HG03060 (cell line): ENCODE measurements around the gene C9orf72.

ENCODE experiments used
- ATAC-seq: cut with Tn5 transposase; IDR thresholded peaks from one replicate; pipeline ENCODE4 v1.9.1; 2021; ENCODE audit warnings: low read depth, moderate number of reproducible peaks; ENCODE audit not compliant: unreplicated experiment

Gene C9orf72

GRCh38 chr9:27581826-27582225 lies 8.5 kb upstream of the C9orf72 start:
- ATAC-seq: no peak

- ATAC-seq: peak; percentile 86
Measured at GRCh38 chr9:27573634-27574590, 631 bp upstream of the C9orf72 start.

GRCh38 chr9:27572566-27572917 lies 739 bp downstream of the C9orf72 start:
- peak; percentile 29 for ATAC-seq

GRCh38 chr9:27572061-27572460 lies 1.2 kb downstream of the C9orf72 start:
- no peak for ATAC-seq

GRCh38 chr9:27571011-27571410 lies 2.3 kb downstream of the C9orf72 start:
- ATAC-seq: no peak

- ATAC-seq: no peak
Measured at GRCh38 chr9:27569406-27569805, 3.9 kb downstream of the C9orf72 start.

GRCh38 chr9:27566118-27566517 lies 7.2 kb downstream of the C9orf72 start:
- ATAC-seq: no peak

- no peak for ATAC-seq
Measured at GRCh38 chr9:27565696-27566095, 7.6 kb downstream of the C9orf72 start.

GRCh38 chr9:27564670-27565069 lies 8.6 kb downstream of the C9orf72 start:
- ATAC-seq: no peak

- ATAC-seq: no peak
Measured at GRCh38 chr9:27563738-27564430, 9.4 kb downstream of the C9orf72 start.

- ATAC-seq: peak; percentile 54
Measured at GRCh38 chr9:27561685-27562084, 11.6 kb downstream of the C9orf72 start.

GRCh38 chr9:27560457-27560856 lies 12.8 kb downstream of the C9orf72 start:
- no peak for ATAC-seq

- ATAC-seq: no peak
Measured at GRCh38 chr9:27558307-27558706, 15.0 kb downstream of the C9orf72 start.

- no peak for ATAC-seq
Measured at GRCh38 chr9:27556470-27556869, 16.8 kb downstream of the C9orf72 start.

GRCh38 chr9:27554712-27555111 lies 18.6 kb downstream of the C9orf72 start:
- no peak for ATAC-seq

GRCh38 chr9:27549196-27549755 lies 24.0 kb downstream of the C9orf72 start:
- ATAC-seq: no peak

GRCh38 chr9:27548055-27548741 lies 25.1 kb downstream of the C9orf72 start:
- ATAC-seq: no peak

- ATAC-seq: no peak
Measured at GRCh38 chr9:27545471-27545870, 27.8 kb downstream of the C9orf72 start.

- no peak for ATAC-seq
Measured at GRCh38 chr9:27542508-27542907, 30.8 kb downstream of the C9orf72 start.

- no peak for ATAC-seq
Measured at GRCh38 chr9:27541740-27542139, 31.5 kb downstream of the C9orf72 start.

- no peak for ATAC-seq
Measured at GRCh38 chr9:27540502-27540901, 32.8 kb downstream of the C9orf72 start.
